HL-60 (cell line): ENCODE measurements around the gene CD300LB.

Experiments used
- DNase-seq, 2 experiments: peaks; one replicate each; pipeline ENCODE4 v3.0.0-alpha.2; 2010 to 2020; ENCODE audit warnings: low read depth in 1 of 2, low spot score in 1 of 2
- H3K27ac ChIP-seq: fragments of 250-450 bp; sonication (Bioruptor Pico); replicated peaks from 2 replicates; pipeline ENCODE4 v1.5.1; 2020; ENCODE audit warnings: mild to moderate bottlenecking, moderate library complexity
- H3K27me3 ChIP-seq: fragments of 250-450 bp; sonication (Bioruptor Pico); 2 replicates; pipeline ENCODE4 v1.5.1; 2021; ENCODE audit warnings: mild to moderate bottlenecking, moderate library complexity; ENCODE audit not compliant: insufficient read depth, poor library complexity, severe bottlenecking
- H3K4me3 ChIP-seq: replicated peaks from 2 replicates; pipeline ENCODE4 v1.5.1; 2011; ENCODE audit warnings: mild to moderate bottlenecking, control low read depth, low read length; ENCODE audit not compliant: insufficient read depth
- GABPA ChIP-seq: IDR thresholded peaks from 2 replicates; pipeline ENCODE4 v1.6.1; 2012; ENCODE audit warnings: low read depth
- POLR2AphosphoS5 ChIP-seq: IDR thresholded peaks from 2 replicates; pipeline ENCODE4 v1.6.1; 2012; ENCODE audit warnings: low read depth
- REST ChIP-seq: IDR thresholded peaks from 2 replicates; pipeline ENCODE4 v1.6.1; 2012; ENCODE audit warnings: low read depth; ENCODE audit not compliant: insufficient replicate concordance
- SPI1 ChIP-seq: IDR thresholded peaks from 2 replicates; pipeline ENCODE4 v1.6.1; 2012; ENCODE audit warnings: low read depth, mild to moderate bottlenecking, borderline replicate concordance
- TF ChIP-seq, protein P1 (sequence below): IDR thresholded peaks from one replicate; pipeline ENCODE4 v1.5.1; 2011; ENCODE audit warnings: low read length, control low read depth, inconsistent platforms; ENCODE audit not compliant: insufficient read depth

The CD300LB gene

GRCh38 chr17:74472890-74473289 is 58.4 kb downstream of the CD300LB start:
- no peak for DNase-seq
- no peak overlapping the region for H3K27ac ChIP-seq
- no peaks in the 10 kb centered on the region for H3K27me3 ChIP-seq
- TF ChIP-seq SPI1 (no peak), POLR2AphosphoS5 (no peak), REST (no peak), GABPA (no peak)
- TF ChIP-seq, protein P1, sequence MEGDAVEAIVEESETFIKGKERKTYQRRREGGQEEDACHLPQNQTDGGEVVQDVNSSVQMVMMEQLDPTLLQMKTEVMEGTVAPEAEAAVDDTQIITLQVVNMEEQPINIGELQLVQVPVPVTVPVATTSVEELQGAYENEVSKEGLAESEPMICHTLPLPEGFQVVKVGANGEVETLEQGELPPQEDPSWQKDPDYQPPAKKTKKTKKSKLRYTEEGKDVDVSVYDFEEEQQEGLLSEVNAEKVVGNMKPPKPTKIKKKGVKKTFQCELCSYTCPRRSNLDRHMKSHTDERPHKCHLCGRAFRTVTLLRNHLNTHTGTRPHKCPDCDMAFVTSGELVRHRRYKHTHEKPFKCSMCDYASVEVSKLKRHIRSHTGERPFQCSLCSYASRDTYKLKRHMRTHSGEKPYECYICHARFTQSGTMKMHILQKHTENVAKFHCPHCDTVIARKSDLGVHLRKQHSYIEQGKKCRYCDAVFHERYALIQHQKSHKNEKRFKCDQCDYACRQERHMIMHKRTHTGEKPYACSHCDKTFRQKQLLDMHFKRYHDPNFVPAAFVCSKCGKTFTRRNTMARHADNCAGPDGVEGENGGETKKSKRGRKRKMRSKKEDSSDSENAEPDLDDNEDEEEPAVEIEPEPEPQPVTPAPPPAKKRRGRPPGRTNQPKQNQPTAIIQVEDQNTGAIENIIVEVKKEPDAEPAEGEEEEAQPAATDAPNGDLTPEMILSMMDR = no peak
- H3K4me3 ChIP-seq = no peak overlapping the region

DNA sequence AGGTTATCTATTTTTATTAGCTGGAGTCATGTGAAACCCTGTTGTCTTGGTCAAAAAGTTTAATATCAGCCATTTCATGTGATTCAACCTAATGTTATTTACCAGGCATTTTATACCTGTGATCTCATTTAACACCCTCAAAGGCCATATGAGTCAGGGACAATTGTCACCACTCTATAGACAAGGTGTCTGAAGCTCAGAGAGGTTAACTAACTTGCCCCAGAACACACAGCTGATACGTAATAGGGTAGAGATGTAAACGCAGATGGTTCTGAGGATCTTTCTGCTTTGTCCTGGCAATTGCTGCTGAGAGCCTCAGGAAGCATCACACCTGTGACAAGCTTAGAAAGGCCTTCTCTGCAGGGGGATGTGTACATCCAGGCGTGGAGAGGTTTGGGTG is 59.9 kb downstream of the CD300LB start:
- no peak for TF ChIP-seq GABPA
- TF ChIP-seq SPI1 = no peak
- TF ChIP-seq, protein P1 = no peak
- TF ChIP-seq POLR2AphosphoS5 = no peak
- no peak for TF ChIP-seq REST
- DNase-seq = no peak
- no peak overlapping the region for H3K4me3 ChIP-seq
- H3K27me3 ChIP-seq = no peaks in the 10 kb centered on the region
- no peak overlapping the region for H3K27ac ChIP-seq
